ENCODE results near the gene TOLLIP.
"Not testable (repeated sequence)": the region's sequence is repeated elsewhere in the genome, so short reads cannot be mapped to it uniquely, and the experiment has no call there.

TOLLIP gene

DNA sequence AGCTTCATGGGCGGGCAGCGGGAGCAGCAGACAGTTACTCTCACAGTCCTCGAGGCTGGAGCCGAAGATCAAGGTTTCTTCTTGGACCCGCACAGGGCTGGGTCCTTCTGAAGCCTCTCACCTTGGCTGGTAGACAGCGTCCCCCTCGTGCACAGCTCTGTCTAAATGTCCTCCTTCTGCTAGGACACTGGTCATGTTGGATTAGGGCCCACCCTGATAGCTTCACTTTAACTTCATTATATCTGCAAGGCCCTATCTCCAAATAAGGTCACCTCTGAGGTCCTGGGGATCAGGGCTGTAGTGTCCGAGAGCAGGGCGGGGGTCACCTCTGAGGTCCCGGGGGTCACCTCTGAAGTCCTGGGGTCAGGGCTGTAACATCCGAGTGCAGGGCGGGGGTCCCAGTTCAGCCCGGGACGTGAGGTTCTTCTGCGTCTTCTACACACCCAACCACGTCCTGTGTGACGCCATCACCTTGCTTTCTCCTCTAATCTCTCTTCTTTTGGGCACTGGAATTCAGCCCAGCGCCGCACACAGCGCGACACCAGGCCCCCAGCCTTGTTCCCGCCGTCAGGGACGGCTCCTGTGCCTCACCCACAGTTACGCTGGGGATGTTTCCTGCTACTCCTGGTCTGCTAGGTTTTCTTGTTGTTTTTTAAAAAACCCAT lies 34.1 kb upstream of the TOLLIP start:
- no peak for DNase-seq

DNA sequence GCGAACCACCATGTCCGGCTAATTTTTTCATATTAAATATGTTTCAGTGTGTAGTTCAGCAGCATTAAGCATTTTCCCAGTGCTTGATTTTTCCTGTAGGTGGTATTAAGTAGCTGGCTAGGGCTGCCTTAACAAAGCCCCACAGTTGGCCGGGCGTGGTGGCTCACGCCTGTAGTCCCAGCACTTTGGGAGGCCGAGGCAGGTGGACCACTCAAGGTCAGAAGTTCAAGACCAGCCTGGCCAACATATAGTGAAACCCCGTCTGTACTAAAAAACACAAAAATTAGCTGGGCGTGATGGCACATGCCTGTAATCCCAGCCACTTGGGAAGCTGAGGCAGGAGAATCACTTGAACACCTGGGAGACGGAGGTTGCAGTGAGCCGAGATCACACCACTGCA lies 33.5 kb upstream of the TOLLIP start:
- DNase-seq, result no peak

DNA sequence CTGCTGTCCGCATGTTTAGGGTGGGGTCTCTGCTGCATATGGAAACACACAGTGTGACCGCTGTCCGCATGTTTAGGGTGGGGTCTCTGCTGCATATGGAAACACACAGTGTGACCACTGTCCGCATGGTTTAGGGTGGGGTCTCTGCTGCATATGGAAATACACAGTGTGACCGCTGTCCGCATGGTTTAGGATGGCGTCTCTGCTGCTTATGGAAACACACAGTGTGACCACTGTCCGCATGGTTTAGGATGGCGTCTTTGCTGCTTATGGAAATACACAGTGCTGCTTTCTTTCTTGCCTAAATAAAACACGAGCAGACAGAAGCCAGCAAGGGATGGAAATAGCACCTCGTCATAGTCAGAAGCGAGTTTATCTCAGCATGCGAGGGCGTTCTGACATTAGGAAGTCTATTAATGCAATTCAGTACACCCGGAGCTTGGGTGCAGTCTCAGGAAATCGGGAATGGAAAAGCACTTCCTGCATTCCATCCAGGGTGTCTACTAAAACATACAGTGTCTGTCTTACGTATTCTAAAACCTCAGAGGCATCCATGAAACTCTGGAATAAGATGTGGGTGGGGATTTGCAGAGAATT lies 32.6 kb upstream of the TOLLIP start:
- no peak for DNase-seq

DNA sequence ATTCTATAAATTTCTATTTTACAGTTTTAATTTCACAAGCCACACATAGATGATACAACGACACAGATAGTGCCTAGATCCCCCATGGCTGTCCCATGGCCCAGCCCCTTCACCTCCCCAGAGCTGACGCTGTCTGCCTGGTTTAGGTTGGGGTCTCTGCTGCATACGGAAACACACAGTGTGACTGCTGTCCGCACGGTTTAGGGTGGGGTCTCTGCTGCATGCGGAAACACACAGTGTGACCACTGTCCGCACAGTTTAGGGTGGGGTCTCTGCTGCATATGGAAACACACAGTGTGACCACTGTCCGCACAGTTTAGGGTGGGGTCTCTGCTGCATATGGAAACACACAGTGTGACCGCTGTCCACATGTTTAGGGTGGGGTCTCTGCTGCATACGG lies 31.8 kb upstream of the TOLLIP start:
- not testable (repeated sequence) for DNase-seq

DNA sequence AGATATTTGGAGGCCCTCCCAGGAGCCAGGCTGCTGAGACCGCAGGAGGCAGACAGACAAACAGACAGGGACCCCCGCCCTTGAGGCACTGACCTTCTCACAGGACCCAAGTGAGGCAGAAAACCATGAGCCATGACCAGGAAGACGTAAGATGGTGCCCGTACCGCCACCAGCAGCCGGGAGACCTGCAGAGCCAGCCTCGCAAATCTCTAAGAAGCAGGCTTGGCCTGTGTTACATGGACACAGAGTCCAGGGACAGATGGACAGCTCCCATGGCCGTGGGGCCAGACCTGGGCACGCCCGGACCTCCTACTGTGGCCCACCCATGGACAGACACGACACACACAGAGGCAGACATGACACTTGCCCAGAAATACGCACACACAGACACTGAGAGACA lies 30.7 kb upstream of the TOLLIP start:
- DNase-seq, result no peak

DNA sequence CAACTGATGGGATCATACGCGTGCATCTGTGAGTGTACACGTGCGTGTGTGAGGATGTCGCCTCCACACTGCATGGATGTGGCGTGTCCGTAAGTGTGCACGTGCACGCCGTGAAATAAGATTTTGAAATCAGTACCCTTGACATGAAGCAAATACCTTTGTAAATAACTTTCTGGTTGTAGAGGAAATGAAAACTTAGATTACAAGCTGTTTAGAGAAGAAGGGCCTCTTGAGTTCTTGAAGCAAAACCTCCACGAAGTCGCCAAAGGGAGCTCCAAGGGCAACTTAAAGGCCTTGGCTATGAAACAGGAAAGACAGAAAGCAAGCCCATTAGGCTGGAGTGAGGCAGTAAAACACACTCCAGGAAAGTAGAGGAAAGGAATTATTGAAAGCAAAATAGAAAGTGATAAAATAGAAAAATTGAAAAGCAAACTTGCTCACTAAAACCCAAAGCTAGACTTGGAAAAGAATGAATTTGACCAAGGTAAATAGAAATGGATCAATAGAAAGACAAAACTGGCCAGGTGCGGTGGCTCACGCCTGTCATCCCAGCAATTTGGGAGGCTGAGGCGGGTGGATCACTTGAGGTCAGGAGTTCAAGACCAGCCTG lies 29.7 kb upstream of the TOLLIP start:
- no peak for DNase-seq

DNA sequence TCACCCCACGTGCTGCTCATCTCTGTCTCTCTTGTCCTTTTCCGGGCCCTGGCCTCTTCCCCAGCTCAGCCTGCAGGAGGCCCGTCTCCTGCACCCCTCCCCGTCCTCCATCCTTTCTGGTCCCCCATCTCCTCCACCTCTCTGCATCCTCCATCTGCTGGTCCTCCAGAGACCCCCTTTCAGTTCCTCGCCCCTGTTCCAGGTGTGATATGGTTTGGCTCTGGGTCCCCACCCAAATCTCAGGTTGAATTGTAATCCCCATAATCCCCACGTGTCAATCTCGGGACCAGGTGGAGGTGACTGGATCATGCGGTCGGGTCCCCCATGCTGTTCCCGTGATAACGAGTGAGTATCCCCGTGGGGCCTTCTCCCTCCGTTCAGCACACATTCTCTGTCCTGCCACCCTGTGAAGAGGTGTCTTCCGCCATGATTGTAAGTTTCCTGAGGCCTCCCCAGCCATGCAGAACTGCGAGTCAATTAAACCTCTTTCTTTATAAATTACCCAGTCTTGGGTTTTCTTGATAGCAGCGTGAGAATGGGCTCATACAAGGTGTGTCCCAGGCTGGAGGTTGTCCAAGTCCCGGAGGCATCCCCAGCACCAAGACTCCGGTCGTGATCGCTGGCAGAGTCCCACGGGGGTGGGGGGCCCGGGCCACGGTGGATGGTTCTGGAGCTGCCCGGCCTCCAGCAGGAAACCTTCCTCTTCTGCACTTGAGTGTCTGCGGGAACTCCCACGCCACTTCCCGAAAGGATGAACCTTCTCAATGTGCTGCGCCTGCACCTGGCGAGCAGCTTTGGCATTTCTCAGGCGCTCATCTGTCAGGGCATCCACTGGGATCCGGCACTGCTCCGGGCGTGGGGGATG lies 29.0 kb upstream of the TOLLIP start:
- no peak for DNase-seq

DNA sequence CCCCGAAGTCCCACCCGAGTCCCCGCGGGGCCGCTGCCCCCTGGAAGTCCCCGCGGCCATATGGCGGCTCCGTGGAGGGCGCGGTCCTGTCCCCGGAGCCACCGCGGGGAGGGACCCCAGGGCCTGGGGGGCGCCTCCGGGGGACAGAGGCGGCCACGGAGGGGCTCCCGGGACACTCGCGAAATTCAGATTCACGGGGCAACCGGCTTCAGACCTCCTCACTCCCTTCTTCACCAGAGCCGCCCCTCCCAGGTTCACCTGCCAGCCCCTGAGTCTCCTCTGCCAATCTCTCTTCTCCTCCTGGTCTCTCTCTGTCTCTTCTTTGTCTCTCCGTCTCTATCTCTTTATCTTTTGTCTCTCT lies 28.2 kb upstream of the TOLLIP start:
- no peak for DNase-seq

DNA sequence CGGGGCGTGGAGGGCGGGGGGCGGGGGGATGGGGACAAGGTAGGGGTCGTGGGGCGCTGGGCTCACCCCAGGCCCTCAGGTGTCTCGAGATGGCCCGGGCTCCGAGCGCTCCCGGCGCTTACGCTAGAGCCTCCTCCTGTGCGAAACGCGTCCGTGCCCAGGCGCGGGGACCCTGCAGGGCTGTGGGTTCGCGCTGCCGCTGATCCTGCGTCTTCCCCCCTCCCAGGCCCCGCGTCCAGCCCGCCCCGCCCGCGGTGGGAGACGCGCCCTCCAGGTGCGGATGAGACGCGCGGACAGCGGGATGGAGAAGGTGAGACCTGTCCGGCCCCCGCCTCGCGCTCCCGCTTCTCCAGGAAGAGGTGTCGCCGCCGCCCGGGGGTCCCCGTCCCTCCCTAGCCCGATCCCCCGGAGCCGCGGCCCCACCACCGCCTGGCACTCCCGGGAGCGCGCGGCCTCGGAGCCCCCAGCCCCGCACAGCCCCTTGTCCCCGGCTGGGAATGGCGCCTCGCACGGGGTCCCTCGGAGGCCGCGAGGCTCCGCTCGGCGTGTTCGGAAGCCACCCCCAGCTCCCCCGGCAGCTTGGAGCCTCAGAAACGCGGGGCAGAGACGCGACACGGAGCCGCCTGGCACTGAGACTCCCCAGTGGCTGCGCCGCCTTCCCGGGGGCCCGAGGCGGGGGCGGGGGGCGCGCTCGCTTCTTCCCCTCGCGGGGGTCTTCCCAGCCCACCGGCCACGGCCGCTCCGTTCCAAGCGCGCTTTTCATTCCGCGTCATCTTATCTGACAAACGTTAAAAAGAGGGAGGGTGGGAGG lies 27.6 kb upstream of the TOLLIP start:
- peak in 1 of 2 experiments; percentile 24 for DNase-seq

DNA sequence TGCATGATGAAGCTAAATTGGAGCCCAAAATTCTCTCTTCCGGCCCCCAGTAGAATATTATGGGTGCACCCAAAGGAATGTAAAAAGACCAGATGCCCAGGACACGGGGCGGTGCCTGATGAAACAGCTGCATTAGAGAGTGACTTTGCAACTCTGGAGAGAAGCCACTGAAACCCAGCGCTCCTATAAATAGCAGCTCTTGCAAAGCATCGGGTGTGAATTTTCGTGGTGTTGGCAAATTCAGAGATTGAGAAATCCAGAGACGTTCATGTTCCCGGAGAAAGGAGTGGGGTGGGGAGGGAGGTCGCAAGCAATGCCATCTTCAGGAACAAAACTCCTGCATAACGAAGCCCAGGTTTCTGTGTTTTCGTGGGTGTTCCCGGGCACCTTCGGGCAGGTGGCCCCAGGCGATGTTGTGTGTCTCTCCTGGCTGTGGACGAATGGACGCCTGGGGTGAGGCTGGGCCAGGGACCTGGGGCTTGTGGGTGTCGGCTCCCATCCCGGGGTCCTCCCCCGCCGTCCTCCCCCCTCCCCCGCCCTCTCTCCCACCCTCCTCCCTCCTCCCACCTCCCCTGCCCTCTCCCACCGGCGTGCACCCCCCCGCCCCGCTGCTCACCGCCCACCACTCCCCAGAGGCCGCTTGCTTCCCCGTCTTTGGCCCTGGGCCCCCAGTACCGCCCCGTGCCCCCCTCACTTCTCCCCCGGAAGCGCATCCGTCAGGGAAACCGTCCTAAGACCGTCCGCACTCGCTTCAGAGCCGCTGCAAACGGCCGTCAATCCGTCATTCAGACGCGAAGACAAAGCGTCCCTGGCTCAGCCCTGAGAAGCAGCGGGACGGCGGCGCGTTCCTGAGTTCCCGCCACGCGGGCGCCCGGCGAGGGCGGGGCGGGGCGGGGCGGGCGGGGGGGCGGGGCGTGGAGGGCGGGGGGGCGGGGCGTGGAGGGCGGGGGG lies 26.7 kb upstream of the TOLLIP start:
- DNase-seq, result peak; percentile 72 to 73

DNA sequence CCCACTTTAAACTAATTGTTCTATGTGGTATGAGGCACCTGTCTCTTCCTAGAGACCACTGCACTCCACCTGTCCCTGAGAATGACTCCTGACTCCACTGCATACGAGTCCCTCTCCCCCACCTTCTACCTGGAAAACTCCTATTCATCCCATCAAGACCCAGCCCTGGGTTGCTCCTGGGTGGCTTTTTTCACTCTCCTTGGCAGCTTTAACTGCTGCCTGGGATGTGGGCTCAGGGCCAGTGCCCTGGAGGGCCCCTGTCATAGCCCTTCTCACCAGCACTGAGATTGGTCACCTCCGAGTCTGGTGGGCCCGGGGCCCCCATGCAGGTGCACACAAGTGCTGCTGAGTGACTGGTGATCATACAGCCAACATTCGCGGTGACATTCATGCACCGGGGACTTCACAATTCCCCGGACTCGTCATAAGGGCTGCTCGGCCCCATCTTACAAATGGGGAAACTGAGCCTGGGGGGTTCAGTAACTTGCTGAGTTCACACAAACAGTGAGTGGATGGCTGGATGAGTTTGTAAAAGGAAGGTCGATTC lies 25.9 kb upstream of the TOLLIP start:
- no peak for DNase-seq

DNA sequence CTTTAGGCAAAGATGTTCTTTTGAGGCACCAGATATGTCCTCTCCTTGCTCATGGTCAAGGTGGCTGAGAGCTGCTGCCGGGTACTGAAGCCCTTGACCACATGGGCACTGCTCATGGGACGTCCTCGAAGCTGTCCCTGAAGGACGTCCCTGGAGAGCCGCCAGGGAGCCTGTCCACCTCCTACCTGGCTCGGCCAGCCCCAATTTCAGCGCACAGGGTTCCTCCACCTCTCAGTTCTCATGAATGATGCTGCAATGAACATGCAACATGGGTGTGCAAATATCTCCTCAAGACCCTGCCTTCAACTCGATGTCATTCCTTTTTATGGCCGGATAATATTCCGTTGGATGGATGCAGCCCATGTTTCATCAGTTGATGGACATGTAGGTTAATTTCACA lies 24.4 kb upstream of the TOLLIP start:
- no peak for DNase-seq

DNA sequence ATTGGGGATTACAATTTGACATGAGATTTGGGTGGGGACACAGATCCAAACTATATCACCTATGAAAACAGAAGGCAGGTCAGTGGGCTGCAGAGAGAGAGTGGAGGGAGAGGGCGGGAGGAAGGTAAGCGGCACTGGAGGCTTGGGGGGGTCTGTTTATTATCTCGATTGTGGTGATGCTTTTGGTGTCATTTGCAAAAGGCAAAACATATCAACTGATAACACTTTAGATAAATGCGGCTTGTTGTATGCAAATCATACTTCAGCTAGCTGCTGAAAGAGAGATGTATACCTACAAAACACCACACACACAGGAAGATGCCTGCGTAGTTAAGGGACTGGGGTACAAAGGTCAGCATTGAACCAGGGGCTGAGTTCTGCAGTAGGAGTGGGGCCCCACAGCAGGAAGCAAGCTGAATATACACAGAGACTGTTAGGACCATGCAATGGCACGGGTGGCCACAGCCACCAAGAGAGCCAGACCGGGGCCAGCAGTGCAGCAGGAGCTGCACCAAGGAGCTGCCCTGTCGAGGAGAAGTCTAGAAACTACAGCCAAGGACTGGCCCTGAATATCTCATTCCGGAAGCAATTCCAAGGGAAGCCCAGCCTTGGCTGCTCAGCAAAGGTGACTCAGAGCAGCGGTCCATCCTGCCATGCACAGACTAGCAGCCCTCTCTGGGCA lies 23.8 kb upstream of the TOLLIP start:
- no peak for DNase-seq

DNA sequence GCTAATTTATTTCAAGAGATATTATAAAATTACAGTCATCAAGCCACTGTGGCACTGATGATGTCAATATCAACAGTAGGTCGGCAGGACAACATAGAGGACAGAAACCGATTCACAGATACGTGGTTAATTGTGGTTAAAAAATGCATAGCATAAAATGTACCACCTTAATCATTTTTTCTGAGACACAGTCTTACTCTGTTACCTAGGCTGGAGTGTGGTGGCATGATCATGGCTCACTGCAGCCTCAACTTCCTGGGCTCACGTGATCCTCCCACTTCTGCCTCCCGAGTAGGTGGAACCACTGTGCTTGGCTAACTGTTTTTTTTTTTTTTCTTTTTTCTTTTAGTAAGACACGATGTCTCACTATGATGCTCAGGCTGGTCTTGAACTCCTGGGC lies 21.0 kb upstream of the TOLLIP start:
- no peak for DNase-seq

DNA sequence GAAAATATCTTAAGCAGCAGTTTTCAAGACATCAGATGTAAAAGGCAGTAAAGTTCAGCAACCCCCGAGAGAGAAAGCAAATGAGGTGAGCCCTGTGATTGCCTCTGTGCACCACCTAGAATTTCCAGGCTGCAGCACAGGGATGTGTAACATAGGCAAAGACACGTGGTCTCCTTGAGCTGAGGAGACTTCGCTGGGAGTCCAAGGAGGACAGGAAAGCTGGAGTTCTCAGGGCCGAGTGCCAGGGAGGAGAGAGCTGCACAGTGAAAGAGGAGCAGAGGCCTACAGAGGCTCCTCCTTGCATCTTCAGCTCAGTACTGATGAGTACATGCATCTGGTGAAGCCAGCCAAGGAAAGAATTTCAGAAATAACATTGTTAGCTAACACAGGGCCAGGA lies 17.6 kb upstream of the TOLLIP start:
- DNase-seq, result no peak

DNA sequence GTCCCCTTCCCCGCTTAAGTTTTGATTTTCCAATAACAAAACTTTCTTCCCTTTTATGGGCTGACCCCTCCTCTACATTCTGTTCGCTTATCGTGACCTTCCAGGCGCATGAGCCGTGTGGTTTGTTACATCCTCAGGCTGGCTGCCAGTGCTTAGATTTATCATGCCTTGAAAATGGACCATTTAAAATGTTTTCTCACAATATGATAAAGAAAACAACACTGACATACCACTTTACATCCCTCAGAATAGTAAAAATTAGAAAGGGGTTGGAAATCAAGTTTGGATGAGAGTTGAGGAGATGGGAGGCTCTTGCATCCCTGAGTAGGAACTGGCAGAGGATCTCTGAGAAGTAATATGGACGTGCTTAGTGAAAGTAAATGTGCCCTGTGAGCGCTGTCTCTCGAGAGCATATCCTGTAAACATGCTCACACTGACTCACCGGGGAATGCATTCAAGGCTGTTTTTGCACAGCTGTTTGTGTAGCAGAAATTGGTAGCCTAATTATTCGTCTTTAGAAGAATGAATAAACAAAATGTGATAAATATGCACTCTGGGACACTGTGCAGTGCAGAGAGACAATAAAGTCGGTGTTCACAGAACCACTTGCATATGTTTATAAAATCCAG lies 17.1 kb upstream of the TOLLIP start:
- peak in 1 of 2 experiments; percentile 62 for DNase-seq

DNA sequence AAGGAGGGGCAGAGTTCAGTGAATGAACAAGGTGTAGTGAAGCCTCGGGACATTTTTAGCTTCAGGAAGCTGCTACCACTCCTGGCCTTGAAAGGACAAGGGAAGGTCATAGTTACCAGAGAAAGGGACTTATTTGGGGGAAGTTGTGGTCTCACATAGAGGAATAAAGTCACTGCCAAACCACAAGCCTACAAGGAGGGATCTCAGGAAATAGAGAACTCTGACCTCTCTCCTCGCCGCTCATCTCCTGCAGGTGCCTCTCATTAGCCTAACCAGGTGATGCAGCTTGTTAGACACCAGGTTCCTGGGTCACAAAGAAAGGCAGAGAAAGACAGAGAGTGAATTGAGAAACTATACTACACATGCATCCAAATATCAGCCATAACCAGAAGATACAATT lies 14.3 kb upstream of the TOLLIP start:
- DNase-seq, result no peak

DNA sequence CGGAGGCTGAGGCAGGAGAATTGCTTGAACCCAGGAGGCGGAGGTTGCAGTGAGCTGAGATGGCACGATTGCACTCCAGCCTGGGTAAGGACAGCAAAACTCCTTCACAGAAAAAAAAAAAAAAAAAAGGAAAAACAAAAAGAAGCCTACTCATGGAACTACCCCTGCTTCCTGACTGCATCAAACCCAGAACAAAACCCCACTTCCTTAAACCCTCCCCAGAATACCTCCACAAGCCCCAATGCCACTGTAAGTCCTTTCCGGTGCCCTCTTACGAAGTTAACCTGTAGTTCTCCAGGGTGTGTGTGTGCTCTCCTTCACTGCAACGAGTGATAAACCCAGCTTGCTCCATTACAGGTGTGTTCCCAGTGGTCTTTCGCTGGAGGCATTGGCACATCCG lies 8.6 kb upstream of the TOLLIP start:
- no peak for DNase-seq

DNA sequence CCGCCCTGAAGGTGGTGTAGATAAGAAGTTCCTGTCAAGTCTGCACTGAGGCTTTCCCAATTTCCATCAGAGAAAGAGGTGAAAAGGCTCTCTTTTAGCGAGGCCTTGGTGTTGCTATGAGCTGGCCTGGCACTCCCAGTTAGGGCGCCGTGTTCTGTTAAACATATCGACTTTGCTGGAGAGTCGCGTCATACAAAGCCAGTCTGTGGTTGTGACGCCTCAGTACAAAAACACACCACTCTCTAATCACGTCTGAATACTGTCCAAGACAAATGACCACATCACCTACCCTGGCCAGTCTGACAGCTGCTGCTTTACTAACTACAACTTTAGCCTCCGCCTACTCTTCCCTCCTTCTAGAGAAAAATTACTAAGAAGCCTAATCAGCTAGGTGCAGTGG lies 8.0 kb upstream of the TOLLIP start:
- DNase-seq, result no peak

DNA sequence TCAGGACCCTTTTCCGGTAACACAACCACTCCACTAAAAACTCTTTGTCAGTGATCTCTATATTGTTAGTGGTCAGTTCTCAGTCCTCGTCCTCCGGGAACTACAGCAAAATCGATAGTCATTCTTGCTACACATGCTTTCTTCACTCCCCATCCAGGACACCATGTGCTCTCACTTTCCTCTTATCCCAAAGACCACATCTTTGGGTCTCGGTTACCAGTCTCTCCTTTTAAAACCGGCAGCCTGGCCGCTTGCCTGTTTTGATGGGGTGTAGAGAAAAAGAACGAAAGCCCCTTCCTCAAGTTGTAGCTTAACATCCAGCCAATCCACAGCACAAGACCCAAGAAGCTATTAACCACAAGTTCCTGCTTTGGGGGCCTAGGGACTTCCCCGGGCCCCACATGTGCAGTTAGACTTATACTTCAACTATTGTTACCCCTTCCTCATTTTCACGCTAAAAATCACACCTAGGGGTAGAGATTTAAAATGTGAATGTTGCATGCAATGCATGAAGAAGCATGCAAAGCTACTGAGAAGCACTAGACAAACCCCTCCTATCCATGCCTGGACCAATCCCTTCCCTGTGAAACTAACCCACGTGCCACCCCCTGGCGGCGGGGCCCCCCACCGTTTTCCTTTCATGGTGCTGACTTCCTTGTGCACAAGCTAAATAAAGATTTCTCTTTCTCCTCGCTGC lies 1.5 kb upstream of the TOLLIP start:
- no peak for DNase-seq
